NCI-H1694 treated with DMSO at 0.1 percent for 48 hours (cell line): ENCODE measurements around the gene LRPAP1.
"Not testable (repeated sequence)": the region's sequence is repeated elsewhere in the genome, so short reads cannot be mapped to it uniquely, and the experiment has no call there.

Experiments used
- DNase-seq: peaks from one replicate; lab custom pipeline; 2025; lab: John Stamatoyannopoulos, UW

Gene LRPAP1

GRCh38 chr4:3560465-3560864 is 28.2 kb upstream of the LRPAP1 start:
- DNase-seq, result not testable (repeated sequence)

- DNase-seq, result not testable (repeated sequence)
Measured at GRCh38 chr4:3559381-3560290, 27.4 kb upstream of the LRPAP1 start.

- not testable (repeated sequence) for DNase-seq
Measured at GRCh38 chr4:3558514-3558836, 26.3 kb upstream of the LRPAP1 start.

- not testable (repeated sequence) for DNase-seq
Measured at GRCh38 chr4:3557676-3558513, 25.7 kb upstream of the LRPAP1 start.

GRCh38 chr4:3557088-3557492 is 24.9 kb upstream of the LRPAP1 start:
- not testable (repeated sequence) for DNase-seq

GRCh38 chr4:3556244-3556867 is 24.1 kb upstream of the LRPAP1 start:
- DNase-seq, result not testable (repeated sequence)

- DNase-seq, result not testable (repeated sequence)
Measured at GRCh38 chr4:3555459-3556070, 23.3 kb upstream of the LRPAP1 start.

GRCh38 chr4:3551366-3551765 is 19.1 kb upstream of the LRPAP1 start:
- DNase-seq, result not testable (repeated sequence)

- DNase-seq, result not testable (repeated sequence)
Measured at GRCh38 chr4:3550792-3551325, 18.6 kb upstream of the LRPAP1 start.

- DNase-seq, result not testable (repeated sequence)
Measured at GRCh38 chr4:3550041-3550440, 17.8 kb upstream of the LRPAP1 start.

GRCh38 chr4:3549694-3550001 is 17.4 kb upstream of the LRPAP1 start:
- not testable (repeated sequence) for DNase-seq

- not testable (repeated sequence) for DNase-seq
Measured at GRCh38 chr4:3548991-3549693, 16.9 kb upstream of the LRPAP1 start.

- not testable (repeated sequence) for DNase-seq
Measured at GRCh38 chr4:3546721-3547120, 14.5 kb upstream of the LRPAP1 start.

- DNase-seq, result not testable (repeated sequence)
Measured at GRCh38 chr4:3545351-3545750, 13.1 kb upstream of the LRPAP1 start.

GRCh38 chr4:3544259-3545025 is 12.2 kb upstream of the LRPAP1 start:
- DNase-seq, result not testable (repeated sequence)

GRCh38 chr4:3543415-3543814 is 11.2 kb upstream of the LRPAP1 start:
- not testable (repeated sequence) for DNase-seq

- DNase-seq, result not testable (repeated sequence)
Measured at GRCh38 chr4:3538906-3539305, 6.7 kb upstream of the LRPAP1 start.

- DNase-seq, result not testable (repeated sequence)
Measured at GRCh38 chr4:3535812-3536211, 3.6 kb upstream of the LRPAP1 start.

- no peak for DNase-seq
Measured at GRCh38 chr4:3533423-3533820, 1.2 kb upstream of the LRPAP1 start.

GRCh38 chr4:3532751-3533422 is 665 bp upstream of the LRPAP1 start:
- no peak for DNase-seq
